ENCODE measurements around the gene LIX1L.

GRCh38 chr1:145987926-145988325, 30.1 kb upstream of the LIX1L start:
- TF ChIP-seq FOXP2 (optimal IDR thresholded peaks at IDR 0.05; ENCODE audit: borderline replicate concordance, extremely low read depth, extremely low read length, insufficient read depth) (no peak), POLR2AphosphoS5 (IDR thresholded peaks at IDR 0.05; ENCODE audit: low read depth, low read length) (no peak)

Data from PFSK-1 (cell line).